ENCODE data around the gene NDFIP1.

NDFIP1 gene

DNA sequence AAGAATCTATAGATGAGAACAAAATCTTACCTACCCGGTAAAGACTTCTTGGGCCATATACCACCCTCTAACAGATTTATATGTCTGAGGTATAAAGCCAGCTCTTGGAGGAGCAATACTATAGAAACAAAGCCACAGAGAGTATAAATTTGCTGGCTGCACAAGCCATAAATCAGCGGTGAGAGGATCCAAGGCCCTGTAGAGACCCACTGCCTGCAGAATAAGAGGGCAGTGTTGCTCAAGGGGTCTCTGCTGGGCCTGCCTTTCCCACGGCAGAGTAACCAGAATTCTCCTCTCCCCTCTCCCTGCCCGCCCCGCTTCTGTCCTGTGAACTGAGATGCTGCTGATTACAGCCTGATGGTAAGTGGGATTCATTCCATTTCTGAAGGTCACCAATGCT, 89.2 kb downstream of the NDFIP1 start:
- no peak overlapping the region for H3K4me3 ChIP-seq (ENCODE audit: low read length)
- TF ChIP-seq, protein P1, sequence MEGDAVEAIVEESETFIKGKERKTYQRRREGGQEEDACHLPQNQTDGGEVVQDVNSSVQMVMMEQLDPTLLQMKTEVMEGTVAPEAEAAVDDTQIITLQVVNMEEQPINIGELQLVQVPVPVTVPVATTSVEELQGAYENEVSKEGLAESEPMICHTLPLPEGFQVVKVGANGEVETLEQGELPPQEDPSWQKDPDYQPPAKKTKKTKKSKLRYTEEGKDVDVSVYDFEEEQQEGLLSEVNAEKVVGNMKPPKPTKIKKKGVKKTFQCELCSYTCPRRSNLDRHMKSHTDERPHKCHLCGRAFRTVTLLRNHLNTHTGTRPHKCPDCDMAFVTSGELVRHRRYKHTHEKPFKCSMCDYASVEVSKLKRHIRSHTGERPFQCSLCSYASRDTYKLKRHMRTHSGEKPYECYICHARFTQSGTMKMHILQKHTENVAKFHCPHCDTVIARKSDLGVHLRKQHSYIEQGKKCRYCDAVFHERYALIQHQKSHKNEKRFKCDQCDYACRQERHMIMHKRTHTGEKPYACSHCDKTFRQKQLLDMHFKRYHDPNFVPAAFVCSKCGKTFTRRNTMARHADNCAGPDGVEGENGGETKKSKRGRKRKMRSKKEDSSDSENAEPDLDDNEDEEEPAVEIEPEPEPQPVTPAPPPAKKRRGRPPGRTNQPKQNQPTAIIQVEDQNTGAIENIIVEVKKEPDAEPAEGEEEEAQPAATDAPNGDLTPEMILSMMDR (conservative IDR thresholded peaks at IDR 0.05; ENCODE audit: low read depth, low read length): no peak
- DNase-seq (ENCODE audit: low read depth): no peak

DNA sequence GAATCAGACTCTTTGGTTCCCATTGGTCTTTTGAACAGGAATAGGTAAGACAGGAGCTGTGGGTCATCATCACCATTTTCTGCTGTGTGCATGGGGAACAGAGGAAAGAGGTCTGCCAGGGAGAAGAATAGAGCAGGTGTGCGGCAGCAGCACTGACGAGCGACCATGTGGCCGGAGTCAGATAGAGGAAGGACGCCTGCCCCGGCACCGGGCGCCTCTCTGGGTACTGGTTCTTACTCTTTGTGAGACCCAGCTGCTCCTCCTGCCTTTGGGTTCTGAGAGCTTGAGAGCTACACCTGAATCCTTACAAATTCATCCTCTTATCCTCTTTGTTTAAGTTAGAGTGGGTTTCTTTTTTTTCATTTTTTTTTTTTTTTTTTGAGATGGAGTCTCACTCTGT, 90.8 kb downstream of the NDFIP1 start:
- no peak for DNase-seq (ENCODE audit: low read depth)
- TF ChIP-seq, protein P1 (conservative IDR thresholded peaks at IDR 0.05; ENCODE audit: low read depth, low read length): no peak
- H3K4me3 ChIP-seq (ENCODE audit: low read length): no peak overlapping the region

DNA sequence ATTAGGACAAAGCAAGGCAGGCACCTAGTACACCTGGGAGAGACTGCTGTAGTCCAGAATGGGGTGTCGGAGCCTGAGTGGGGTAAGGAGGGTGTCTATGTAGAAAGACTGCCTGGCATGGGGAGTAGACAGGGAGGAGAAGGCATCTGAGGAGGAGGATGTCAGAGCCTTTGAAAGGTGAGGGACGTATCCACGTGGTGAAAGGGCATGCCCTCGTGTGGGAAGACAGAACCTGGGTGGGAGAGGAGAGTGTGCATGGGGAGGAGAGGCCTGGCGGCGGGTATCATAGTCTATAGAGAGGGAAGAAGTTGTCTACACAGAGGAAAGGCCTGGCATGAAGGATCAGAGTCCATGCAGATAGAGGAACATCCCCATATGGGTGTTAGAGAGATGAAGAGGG, 91.8 kb downstream of the NDFIP1 start:
- no peak for DNase-seq (ENCODE audit: low read depth)
- TF ChIP-seq, protein P1 (conservative IDR thresholded peaks at IDR 0.05; ENCODE audit: low read depth, low read length): no peak
- H3K4me3 ChIP-seq (ENCODE audit: low read length): no peak overlapping the region

DNA sequence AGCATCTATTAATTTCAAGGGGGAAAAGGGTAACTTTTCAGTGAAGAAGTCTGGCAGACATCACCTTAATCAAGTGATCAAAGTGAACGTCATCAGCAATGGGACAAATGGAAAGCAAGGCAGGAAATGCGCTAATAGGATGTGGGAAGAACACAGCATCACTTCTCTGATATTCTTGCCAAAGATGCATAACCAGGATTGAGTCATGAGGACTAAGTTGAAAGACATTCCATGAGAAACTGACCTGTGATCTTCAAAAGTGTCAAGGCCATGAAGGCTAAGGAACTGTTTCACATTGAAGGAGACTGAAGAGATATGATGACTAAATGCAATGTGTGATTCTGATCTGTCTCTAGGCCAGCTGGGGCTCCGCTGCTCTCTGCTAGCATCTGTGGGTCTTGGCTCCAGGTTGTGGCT, 92.9 kb downstream of the NDFIP1 start:
- no peak overlapping the region for H3K4me3 ChIP-seq (ENCODE audit: low read length)
- TF ChIP-seq, protein P1 (conservative IDR thresholded peaks at IDR 0.05; ENCODE audit: low read depth, low read length): no peak
- peak; percentile 52 for DNase-seq (ENCODE audit: low read depth)

- peak; percentile 43 for DNase-seq (ENCODE audit: low read depth)
- TF ChIP-seq, protein P1 (conservative IDR thresholded peaks at IDR 0.05; ENCODE audit: low read depth, low read length): no peak
- H3K4me3 ChIP-seq (ENCODE audit: low read length): no peak overlapping the region
Observed at GRCh38 chr5:142202282-142202681, 93.7 kb downstream of the NDFIP1 start.
